ENCODE results near the gene ANGEL1.

ANGEL1 gene

GRCh38 chr14:76754586-76754985, 58.1 kb downstream of the ANGEL1 start:
- DNase-seq (ENCODE audit: low spot score), result no peak
- in situ Hi-C loops (cut with MboI; ENCODE audit: low pct_unique_long_range_greater_than_20kb, low sequenced_read_pairs, unreplicated experiment), result no loop called here
- TF ChIP-seq CTCF (IDR thresholded peaks at IDR 0.05; ENCODE audit: extremely low read depth, insufficient read depth, missing control alignments), result no peak

GRCh38 chr14:76753541-76754198, 59.0 kb downstream of the ANGEL1 start:
- in situ Hi-C loops (cut with MboI; ENCODE audit: low pct_unique_long_range_greater_than_20kb, low sequenced_read_pairs, unreplicated experiment), result no loop called here
- no peak for DNase-seq (ENCODE audit: low spot score)
- TF ChIP-seq CTCF (IDR thresholded peaks at IDR 0.05; ENCODE audit: extremely low read depth, insufficient read depth, missing control alignments), result no peak

- in situ Hi-C loops (cut with MboI; ENCODE audit: low pct_unique_long_range_greater_than_20kb, low sequenced_read_pairs, unreplicated experiment), result no loop called here
- no peak for DNase-seq (ENCODE audit: low spot score)
- no peak for TF ChIP-seq CTCF (IDR thresholded peaks at IDR 0.05; ENCODE audit: extremely low read depth, insufficient read depth, missing control alignments)
Observed at GRCh38 chr14:76752744-76753143, 59.9 kb downstream of the ANGEL1 start.

- no peak for DNase-seq (ENCODE audit: low spot score)
- no peak for TF ChIP-seq CTCF (IDR thresholded peaks at IDR 0.05; ENCODE audit: extremely low read depth, insufficient read depth, missing control alignments)
- in situ Hi-C loops (cut with MboI; ENCODE audit: low pct_unique_long_range_greater_than_20kb, low sequenced_read_pairs, unreplicated experiment), result no loop called here
Observed at GRCh38 chr14:76742966-76743365, 69.7 kb downstream of the ANGEL1 start.

- no peak for TF ChIP-seq CTCF (IDR thresholded peaks at IDR 0.05; ENCODE audit: extremely low read depth, insufficient read depth, missing control alignments)
- DNase-seq (ENCODE audit: low spot score), result no peak
- in situ Hi-C loops (cut with MboI; ENCODE audit: low pct_unique_long_range_greater_than_20kb, low sequenced_read_pairs, unreplicated experiment), result no loop called here
Observed at GRCh38 chr14:76742185-76742584, 70.5 kb downstream of the ANGEL1 start.

GRCh38 chr14:76741074-76741473, 71.6 kb downstream of the ANGEL1 start:
- in situ Hi-C loops (cut with MboI; ENCODE audit: low pct_unique_long_range_greater_than_20kb, low sequenced_read_pairs, unreplicated experiment), result no loop called here
- TF ChIP-seq CTCF (IDR thresholded peaks at IDR 0.05; ENCODE audit: extremely low read depth, insufficient read depth, missing control alignments), result no peak
- DNase-seq (ENCODE audit: low spot score), result no peak
